Keratinocyte (primary cell): ENCODE results near the gene C2orf78.

Experiments
- EZH2 ChIP-seq: IDR thresholded peaks from one replicate; pipeline ENCODE4 v1.6.1; 2012; ENCODE audit warnings: inconsistent platforms, mild to moderate bottlenecking, low read length, moderate library complexity
- TF ChIP-seq, protein P1 (sequence below), 3 experiments: IDR thresholded peaks in 1 of 3; conservative IDR thresholded peaks in 1 of 3; optimal IDR thresholded peaks in 1 of 3; 2 replicates in 2 of 3; 3 replicates in 1 of 3; pipeline versions ENCODE3 to v1.5.1; 2011; ENCODE audit warnings: low read length in 3 of 3, mild to moderate bottlenecking in 3 of 3, moderate library complexity in 2 of 3, control low read depth in 1 of 3, inconsistent platforms in 1 of 3; ENCODE audit not compliant: insufficient read depth in 2 of 3; ENCODE audit errors: extremely low read depth in 1 of 3

DNA sequence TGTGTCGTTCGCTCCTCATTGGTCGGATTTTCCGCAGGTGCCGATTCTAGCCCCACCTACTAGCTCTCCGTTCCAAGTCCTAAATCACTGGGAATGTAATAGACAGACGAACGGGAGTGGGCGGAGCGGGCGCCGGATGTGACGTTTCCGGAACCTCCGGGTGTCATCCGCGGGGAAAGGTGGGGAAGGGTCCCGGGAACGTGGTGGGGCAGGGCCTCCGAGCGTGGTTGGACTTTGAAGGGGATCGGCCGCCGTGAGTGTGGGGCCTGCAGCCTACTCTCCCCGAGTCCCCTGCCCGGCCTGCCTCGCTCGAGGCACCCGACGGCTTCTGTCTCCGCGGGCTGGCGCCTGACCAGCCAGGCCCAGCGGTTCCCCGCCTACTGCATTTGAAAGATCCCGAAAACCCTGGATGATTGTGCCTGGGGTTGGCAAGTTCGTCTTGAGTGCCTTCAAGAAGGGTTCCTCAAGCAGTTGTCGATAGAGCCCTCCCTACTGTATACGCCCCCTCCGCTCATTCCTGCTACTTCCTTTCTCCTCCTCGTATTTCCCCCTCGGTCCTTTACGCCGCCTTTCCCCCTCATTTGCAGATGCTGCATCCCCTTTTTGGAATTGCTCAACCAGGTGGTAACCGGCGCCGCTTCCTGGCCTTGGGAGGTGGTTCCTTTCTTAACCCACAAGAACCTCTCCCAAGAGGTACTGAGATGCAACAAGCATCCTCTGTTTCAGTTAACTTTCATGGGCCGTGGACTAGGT lies 45.0 kb downstream of the C2orf78 start, which contains the start of gene STAMBP:
- TF ChIP-seq, protein P1, sequence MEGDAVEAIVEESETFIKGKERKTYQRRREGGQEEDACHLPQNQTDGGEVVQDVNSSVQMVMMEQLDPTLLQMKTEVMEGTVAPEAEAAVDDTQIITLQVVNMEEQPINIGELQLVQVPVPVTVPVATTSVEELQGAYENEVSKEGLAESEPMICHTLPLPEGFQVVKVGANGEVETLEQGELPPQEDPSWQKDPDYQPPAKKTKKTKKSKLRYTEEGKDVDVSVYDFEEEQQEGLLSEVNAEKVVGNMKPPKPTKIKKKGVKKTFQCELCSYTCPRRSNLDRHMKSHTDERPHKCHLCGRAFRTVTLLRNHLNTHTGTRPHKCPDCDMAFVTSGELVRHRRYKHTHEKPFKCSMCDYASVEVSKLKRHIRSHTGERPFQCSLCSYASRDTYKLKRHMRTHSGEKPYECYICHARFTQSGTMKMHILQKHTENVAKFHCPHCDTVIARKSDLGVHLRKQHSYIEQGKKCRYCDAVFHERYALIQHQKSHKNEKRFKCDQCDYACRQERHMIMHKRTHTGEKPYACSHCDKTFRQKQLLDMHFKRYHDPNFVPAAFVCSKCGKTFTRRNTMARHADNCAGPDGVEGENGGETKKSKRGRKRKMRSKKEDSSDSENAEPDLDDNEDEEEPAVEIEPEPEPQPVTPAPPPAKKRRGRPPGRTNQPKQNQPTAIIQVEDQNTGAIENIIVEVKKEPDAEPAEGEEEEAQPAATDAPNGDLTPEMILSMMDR (optimal IDR thresholded peaks at IDR 0.05 in 1 of 3, IDR thresholded peaks at IDR 0.05 in 1 of 3, conservative IDR thresholded peaks at IDR 0.05 in 1 of 3; ENCODE audit: extremely low read depth in 1 of 3, insufficient read depth in 2 of 3, low read length in 3 of 3), result no peak
- no peak for TF ChIP-seq EZH2
